ENCODE results near the gene TNFAIP2.

DNA sequence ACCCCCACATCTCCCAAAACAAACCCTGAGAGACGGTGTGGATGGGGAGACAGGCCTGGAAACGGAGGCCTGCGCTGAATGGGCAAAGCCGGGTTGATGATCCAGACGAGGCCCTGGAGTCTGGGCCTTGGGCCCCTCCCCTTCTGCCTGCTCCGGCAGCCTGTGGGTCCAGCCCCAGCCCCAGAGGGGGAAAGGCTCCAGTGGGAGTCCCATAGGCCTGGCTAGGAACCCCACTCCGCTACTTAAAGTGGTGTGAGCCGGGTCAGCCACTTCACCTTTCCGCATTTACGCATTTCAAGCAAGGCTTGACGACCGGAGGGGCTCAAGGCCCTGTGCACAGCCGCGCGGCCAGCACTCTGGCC, 695 bp upstream of the TNFAIP2 start:
- TF ChIP-seq POLR2A (IDR thresholded peaks at IDR 0.05; ENCODE audit: low read length): no peak
- no peak for TF ChIP-seq GATA1 (IDR thresholded peaks at IDR 0.05; ENCODE audit: low read depth, low read length)
